D341Med (cell line): ENCODE measurements around the gene CNPY3.
A peak's percentile ranks its signal among the peaks of the same experiment; 100 is the strongest.

Source experiments
- DNase-seq: peaks from one replicate; pipeline ENCODE4 v3.0.0; 2012; ENCODE audit warnings: low spot score

Gene CNPY3

DNA sequence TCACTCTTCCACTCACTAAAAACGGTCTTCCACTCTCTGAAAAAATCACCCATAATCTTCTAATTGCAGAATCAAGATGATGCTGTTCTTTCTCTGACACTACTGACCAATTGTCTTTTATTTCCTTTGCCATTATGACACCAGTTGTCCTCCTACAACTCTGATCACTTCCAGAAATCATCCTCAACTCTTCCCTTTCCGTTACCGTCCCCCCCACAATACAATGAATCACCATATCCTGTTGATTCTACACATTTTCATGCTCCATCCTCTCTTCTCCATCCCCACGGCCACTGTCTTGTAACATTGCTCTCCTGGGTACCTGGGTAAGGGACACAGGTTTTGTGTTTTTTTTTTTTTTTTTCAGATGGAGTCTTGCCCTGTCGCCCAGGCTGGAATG is 52.6 kb downstream of the CNPY3 start:
- DNase-seq = no peak

- DNase-seq = peak; percentile 96
Measured at GRCh38 chr6:42984001-42984923, 55.0 kb downstream of the CNPY3 start, which contains the start of gene PPP2R5D. Gene PPP2R5D, plus strand, starts transcription at chr6:42984570. Its CDS starts 108 bp downstream, at chr6:42984678.

GRCh38 chr6:42984924-42985475 is 55.7 kb downstream of the CNPY3 start:
- DNase-seq = peak; percentile 51

GRCh38 chr6:42987533-42988451 is 58.5 kb downstream of the CNPY3 start:
- no peak for DNase-seq

GRCh38 chr6:42988486-42989020 is 59.3 kb downstream of the CNPY3 start:
- DNase-seq = no peak
